Right renal cortex interstitium (tissue), 3 donors: ENCODE results near the gene CBY1. TPM values are rescaled to one million over a fixed set of nuclear protein-coding genes. Genes with fewer than 3 reads are reported as not detected.
A peak's percentile ranks its signal among the peaks of the same experiment; 100 is the strongest.

Source experiments
- DNase-seq, 3 donors: peaks; one replicate each; pipeline ENCODE4 v3.0.0-alpha.2; 2013; ENCODE audit warnings: low read depth in 3 of 3, low spot score in 2 of 3
- polyA plus RNA-seq, 3 donors: library from polyadenylated mRNA; unstranded; fragments of 120-200 nt; gene quantifications; one replicate each; pipeline ENCODE4 v1.2.1, GENCODE V29; 2013; ENCODE audit not compliant: insufficient read length in 3 of 3

CBY1 gene
- polyA plus RNA-seq, 3 donors, result 60.4 to 62.6 (median 61.8) TPM

- no peak for DNase-seq
Observed at GRCh38 chr22:38645430-38645829, 11.0 kb upstream of the CBY1 start.

DNA sequence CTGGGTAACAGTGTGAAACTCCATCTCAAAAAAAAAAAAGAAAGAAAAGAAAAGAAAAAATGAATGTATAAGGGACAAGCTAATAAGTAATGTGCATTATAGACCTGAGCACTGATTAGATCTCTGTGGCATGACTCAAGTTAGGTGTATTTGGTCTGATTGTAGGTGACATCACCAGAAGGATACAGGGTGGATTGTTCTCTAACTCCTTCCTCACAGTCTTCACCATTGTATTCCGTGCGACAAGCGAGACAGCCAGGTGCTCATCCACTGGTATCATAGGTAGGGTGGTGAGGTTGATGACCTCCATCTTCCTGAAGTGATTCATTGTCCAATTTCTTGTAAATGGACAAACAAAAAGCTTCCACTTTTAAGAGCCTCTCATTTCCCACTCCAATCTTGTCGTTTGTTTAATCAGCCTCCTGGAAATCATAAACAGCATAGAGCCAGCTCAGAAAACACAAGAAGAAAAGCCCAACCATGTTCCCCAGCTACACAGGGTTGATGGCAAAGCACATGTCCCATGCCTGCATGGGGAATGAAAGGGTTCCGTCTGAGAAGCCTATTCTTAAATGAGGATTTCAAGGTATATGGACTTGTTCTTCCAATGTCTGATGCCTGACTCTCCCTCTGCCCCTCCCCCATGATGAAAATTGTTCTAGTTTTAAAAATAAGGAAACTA lies 6.5 kb upstream of the CBY1 start:
- DNase-seq, result no peak

- DNase-seq, result no peak
Observed at GRCh38 chr22:38652859-38653258, 3.6 kb upstream of the CBY1 start.

GRCh38 chr22:38653741-38654140 lies 2.7 kb upstream of the CBY1 start:
- no peak for DNase-seq

DNA sequence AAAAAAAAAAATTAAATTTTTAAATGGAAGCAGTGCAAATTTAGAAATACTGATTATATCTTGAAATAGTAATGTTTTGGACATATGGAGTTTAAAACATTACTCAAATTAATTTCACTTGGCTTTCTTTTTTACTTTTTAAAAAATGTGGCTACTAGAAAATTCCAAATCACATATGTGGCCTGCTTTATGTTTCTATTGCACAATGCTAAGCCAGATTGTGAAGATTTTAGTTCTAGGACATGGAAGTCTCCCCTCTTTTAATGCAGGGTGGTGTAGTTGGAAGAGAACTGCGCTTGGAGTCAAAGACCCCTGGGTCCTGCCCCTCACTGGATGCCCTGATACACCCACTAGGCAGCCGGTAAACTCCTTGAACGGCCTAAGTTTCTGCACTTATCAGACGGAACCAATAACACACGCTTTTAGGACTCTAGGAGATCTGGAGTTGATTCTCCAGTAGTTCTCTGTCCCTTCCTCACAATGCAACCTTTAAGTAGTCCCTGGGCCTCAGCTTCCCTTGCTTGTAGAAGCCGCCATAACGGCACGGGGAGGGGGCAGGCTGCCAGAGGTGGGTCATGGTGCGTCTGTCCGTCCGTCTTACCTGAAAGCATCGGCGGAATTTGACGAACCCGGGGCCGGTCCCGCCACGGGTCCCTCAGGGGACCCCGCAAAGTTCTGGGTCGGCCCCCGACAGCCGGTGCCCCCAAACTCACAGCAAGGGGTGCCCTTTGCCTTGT lies 751 bp upstream of the CBY1 start:
- DNase-seq, result peak in 1 of 3 donors; percentile 12

DNA sequence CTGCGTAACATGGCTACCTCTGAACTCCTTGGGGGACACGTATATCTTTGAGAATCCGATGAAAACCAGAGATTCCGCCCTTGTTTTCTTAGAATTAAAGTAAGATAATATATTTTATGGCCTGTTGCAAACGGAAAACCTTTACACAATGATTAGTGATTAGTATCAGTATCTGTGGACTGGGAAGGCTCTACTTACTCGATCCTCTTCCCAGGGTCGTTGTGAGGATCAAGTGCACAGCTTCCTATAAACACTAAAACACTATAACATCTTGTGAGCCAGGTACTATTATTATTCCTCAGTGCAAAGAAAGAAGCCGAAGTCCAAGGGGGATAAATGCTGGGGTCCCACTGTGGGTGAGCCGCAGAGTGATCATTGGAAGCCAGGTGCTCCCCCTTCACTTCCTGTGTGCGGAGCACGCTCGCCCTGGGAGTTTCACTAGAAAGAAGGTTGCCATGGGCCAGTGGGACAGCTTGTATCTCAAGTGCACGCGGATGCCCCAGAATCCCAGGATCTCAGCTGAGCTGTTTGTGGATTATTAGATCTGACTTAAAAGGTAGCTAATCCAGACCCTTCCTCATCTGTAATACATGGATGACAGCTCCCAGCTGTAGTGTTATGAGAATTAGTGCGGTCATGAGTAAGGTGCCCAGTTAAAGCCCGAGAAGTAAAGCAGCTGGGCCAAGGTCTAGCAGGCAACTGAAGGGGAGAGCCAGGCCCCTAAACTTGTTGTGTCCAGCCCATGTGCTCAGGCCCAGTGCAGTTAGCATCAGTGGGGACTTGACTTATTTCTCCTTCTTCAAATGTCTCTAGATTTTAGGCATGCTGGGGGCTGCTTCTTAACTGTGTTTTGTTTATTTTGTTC lies 839 bp downstream of the CBY1 start:
- peak; percentile 16 to 32 (median 27) for DNase-seq

- no peak for DNase-seq
Observed at GRCh38 chr22:38674888-38675287, 18.4 kb downstream of the CBY1 start.

- no peak for DNase-seq
Observed at GRCh38 chr22:38675833-38676232, 19.4 kb downstream of the CBY1 start.

GRCh38 chr22:38681582-38682335 lies 25.3 kb downstream of the CBY1 start, which contains the start of gene TOMM22:
Gene TOMM22, plus strand, starts transcription at chr22:38681957. Its CDS starts 22 bp downstream, at chr22:38681979.
- peak in 1 of 3 donors; percentile 76 for DNase-seq

DNA sequence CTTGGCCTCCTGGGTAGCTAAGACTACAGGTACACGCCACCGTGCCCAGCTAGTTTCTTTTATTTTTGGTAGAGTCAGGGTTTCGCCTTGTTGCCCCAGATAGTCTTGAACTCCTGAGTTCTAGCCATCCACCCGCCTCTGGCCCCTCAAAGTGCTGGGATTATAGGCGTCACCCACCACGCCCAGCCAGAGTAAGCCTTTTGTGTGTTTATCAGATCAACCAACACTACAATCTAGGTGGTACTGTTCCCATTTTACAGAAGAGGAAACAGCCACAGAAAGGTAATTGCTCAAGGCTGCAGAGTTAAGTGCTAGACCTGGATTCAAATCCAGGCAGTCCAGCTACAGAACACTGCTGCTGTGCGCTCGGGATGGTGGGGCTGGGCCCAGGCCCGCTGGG lies 28.5 kb downstream of the CBY1 start:
- no peak for DNase-seq

DNA sequence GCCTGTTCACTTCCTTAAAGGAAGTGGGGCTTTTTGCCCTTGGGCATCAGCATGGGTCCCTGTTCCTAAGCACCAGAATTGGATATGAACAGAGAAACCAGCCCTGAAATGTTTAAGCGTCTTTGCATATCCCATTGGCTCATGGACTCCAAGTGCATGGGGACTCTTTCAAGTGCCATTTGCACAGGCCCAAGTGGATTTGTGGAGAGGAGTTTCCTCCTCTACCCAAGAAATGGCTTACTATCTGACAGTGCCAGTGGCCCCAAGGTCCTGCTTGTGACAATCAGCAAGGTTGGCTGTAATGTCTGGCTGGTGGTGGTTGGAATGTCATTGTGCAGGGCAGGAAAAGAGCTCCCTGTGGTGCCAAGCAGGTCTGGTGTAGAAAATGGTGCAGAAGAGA lies 29.3 kb downstream of the CBY1 start:
- no peak for DNase-seq

GRCh38 chr22:38689651-38690050 lies 33.2 kb downstream of the CBY1 start:
- no peak for DNase-seq

GRCh38 chr22:38694049-38694448 lies 37.6 kb downstream of the CBY1 start:
- DNase-seq, result no peak

DNA sequence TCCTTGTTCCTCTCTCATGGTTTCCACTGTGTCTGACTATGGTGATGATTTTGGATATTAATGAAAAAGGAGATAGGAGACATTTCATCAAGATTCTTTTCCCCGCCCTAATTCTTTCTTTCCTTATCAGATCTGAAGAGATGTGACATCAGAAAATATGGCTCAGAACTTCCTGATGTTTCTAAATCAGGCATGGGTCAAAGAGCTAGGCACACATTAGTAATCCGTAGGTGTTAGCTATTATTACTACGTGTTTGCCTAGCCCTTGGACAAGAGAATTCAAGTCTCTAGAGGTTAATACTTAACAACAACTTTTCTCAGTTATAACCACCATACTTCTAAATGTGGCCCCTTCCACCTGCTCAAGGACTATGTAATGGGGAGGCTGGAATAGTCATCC lies 38.5 kb downstream of the CBY1 start:
- DNase-seq, result no peak

GRCh38 chr22:38696606-38697424 lies 40.4 kb downstream of the CBY1 start:
- no peak for DNase-seq

- DNase-seq, result no peak
Observed at GRCh38 chr22:38697425-38698089, 41.1 kb downstream of the CBY1 start.

- no peak for DNase-seq
Observed at GRCh38 chr22:38698407-38699094, 42.1 kb downstream of the CBY1 start.

GRCh38 chr22:38699143-38699542 lies 42.7 kb downstream of the CBY1 start:
- DNase-seq, result no peak

- DNase-seq, result no peak
Observed at GRCh38 chr22:38699784-38700183, 43.3 kb downstream of the CBY1 start.
